H1 (cell line): ENCODE results near the gene BIN1.

Source experiments
- KDM1A ChIP-seq: fragments of 200-600, 300-600 bp; sonication (generic); IDR thresholded peaks from 2 replicates; pipeline ENCODE4 v1.7.1; 2016; ENCODE audit warnings: mild to moderate bottlenecking, low read length, borderline replicate concordance
- POLR2AphosphoS5 ChIP-seq: IDR thresholded peaks from 2 replicates; pipeline ENCODE4 v1.6.1; 2011; ENCODE audit warnings: low read depth, low read length
- POU5F1 ChIP-seq: IDR thresholded peaks from 2 replicates; pipeline ENCODE4 v1.6.1; 2011; ENCODE audit warnings: low read depth, mild to moderate bottlenecking, low read length, moderate library complexity
- TF ChIP-seq, protein P1 (sequence below), 3 experiments: IDR thresholded peaks; 1 replicate in 2 of 3; 2 replicates in 1 of 3; pipeline versions ENCODE4 v1.5.1 to v1.6.1; 2011; ENCODE audit warnings: low read length in 3 of 3, mild to moderate bottlenecking in 3 of 3, inconsistent platforms in 2 of 3, low read depth in 1 of 3, moderate library complexity in 1 of 3; ENCODE audit not compliant: insufficient read depth in 1 of 3; ENCODE audit errors: control extremely low read depth in 1 of 3
- TF ChIP-seq, protein P2 (sequence below): IDR thresholded peaks from 2 replicates; pipeline ENCODE4 v1.6.1; 2012; ENCODE audit warnings: inconsistent platforms
- TF ChIP-seq, protein P3 (sequence below): IDR thresholded peaks from 2 replicates; pipeline ENCODE4 v1.6.1; 2011; ENCODE audit warnings: low read length, improper control_type of control experiment

DNA sequence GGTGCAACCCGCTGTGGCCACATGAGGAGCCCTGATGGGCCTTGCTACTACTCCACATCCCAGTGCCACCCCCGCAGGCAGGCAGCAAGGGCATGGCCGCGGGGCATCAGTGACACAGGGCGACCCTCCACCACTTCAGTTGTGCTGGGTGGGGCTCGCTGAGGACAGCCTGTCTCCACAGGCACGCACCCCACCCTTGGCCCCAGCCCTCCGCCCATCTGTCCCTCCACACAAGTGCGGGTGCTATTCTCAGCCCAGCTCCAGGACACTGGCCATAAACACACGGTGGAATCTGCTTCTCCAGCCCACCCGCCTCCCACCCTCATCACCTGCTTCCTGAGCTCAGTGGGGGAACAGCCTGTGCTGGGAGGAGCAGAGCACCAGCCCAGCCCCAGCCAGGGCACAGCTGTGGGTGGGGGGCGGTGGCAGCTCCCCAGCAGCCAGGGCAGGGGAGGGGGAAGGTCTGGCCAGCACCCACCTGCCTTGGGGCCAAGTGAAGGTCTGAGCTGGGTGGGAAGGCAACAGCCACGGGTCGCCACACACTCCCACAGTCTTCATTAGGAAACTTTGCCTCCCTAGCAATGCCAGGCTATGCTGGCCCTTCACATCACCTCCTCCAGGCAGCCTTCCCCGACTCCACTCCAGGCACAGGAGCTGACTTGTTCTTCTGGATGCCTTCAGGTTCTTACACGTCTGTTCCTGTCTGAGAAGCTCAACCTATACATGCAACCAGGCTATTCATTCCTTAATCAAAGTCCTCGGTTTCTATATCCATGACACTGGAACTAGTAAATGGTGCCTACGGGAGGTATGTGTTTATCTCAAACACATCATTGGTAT lies 16.5 kb downstream of the BIN1 start:
- TF ChIP-seq, protein P1, sequence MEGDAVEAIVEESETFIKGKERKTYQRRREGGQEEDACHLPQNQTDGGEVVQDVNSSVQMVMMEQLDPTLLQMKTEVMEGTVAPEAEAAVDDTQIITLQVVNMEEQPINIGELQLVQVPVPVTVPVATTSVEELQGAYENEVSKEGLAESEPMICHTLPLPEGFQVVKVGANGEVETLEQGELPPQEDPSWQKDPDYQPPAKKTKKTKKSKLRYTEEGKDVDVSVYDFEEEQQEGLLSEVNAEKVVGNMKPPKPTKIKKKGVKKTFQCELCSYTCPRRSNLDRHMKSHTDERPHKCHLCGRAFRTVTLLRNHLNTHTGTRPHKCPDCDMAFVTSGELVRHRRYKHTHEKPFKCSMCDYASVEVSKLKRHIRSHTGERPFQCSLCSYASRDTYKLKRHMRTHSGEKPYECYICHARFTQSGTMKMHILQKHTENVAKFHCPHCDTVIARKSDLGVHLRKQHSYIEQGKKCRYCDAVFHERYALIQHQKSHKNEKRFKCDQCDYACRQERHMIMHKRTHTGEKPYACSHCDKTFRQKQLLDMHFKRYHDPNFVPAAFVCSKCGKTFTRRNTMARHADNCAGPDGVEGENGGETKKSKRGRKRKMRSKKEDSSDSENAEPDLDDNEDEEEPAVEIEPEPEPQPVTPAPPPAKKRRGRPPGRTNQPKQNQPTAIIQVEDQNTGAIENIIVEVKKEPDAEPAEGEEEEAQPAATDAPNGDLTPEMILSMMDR (IDR thresholded peaks at IDR 0.05; ENCODE audit: control extremely low read depth in 1 of 3, insufficient read depth in 1 of 3, low read depth in 1 of 3, low read length in 3 of 3), result no peak
- TF ChIP-seq POLR2AphosphoS5 (no peak), KDM1A (no peak), POU5F1 (no peak)
- TF ChIP-seq, protein P2, sequence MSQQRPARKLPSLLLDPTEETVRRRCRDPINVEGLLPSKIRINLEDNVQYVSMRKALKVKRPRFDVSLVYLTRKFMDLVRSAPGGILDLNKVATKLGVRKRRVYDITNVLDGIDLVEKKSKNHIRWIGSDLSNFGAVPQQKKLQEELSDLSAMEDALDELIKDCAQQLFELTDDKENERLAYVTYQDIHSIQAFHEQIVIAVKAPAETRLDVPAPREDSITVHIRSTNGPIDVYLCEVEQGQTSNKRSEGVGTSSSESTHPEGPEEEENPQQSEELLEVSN, result no peak
- TF ChIP-seq, protein P3, sequence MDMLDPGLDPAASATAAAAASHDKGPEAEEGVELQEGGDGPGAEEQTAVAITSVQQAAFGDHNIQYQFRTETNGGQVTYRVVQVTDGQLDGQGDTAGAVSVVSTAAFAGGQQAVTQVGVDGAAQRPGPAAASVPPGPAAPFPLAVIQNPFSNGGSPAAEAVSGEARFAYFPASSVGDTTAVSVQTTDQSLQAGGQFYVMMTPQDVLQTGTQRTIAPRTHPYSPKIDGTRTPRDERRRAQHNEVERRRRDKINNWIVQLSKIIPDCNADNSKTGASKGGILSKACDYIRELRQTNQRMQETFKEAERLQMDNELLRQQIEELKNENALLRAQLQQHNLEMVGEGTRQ, result no peak
